HG03521 (cell line): Measurements from ENCODE around the gene CARS1.

ENCODE experiments used
- ATAC-seq: cut with Tn5 transposase; IDR thresholded peaks from one replicate; pipeline ENCODE4 v1.9.1; 2021; ENCODE audit warnings: mild to moderate bottlenecking, moderate library complexity; ENCODE audit not compliant: unreplicated experiment

The CARS1 gene

GRCh38 chr11:3010521-3011275, 46.5 kb downstream of the CARS1 start:
- no peak for ATAC-seq

- no peak for ATAC-seq
Measured at GRCh38 chr11:3010004-3010403, 47.2 kb downstream of the CARS1 start.

GRCh38 chr11:3009481-3009880, 47.7 kb downstream of the CARS1 start:
- ATAC-seq: no peak

GRCh38 chr11:3008746-3009336, 48.4 kb downstream of the CARS1 start:
- ATAC-seq: no peak

GRCh38 chr11:3007404-3008010, 49.7 kb downstream of the CARS1 start:
- ATAC-seq: no peak

GRCh38 chr11:3006505-3007260, 50.5 kb downstream of the CARS1 start:
- no peak for ATAC-seq

- ATAC-seq: no peak
Measured at GRCh38 chr11:3004481-3004880, 52.7 kb downstream of the CARS1 start.

GRCh38 chr11:3003396-3004231, 53.6 kb downstream of the CARS1 start:
- ATAC-seq: no peak

GRCh38 chr11:3002871-3003270, 54.4 kb downstream of the CARS1 start:
- ATAC-seq: no peak

- no peak for ATAC-seq
Measured at GRCh38 chr11:3002351-3002861, 54.8 kb downstream of the CARS1 start.

GRCh38 chr11:3001496-3001895, 55.7 kb downstream of the CARS1 start:
- no peak for ATAC-seq

- ATAC-seq: no peak
Measured at GRCh38 chr11:3000032-3000961, 56.9 kb downstream of the CARS1 start.

GRCh38 chr11:2999464-2999998, 57.7 kb downstream of the CARS1 start:
- ATAC-seq: no peak

GRCh38 chr11:2998073-2998850, 59.0 kb downstream of the CARS1 start:
- ATAC-seq: no peak

GRCh38 chr11:2997406-2997805, 59.8 kb downstream of the CARS1 start:
- no peak for ATAC-seq

GRCh38 chr11:2996976-2997375, 60.2 kb downstream of the CARS1 start:
- ATAC-seq: no peak

- no peak for ATAC-seq
Measured at GRCh38 chr11:2995893-2996554, 61.2 kb downstream of the CARS1 start.

GRCh38 chr11:2995031-2995561, 62.1 kb downstream of the CARS1 start:
- ATAC-seq: no peak
